Astrocyte of the cerebellum (primary cell): ENCODE measurements around the gene MRC2.

Experiments used
- DNase-seq: peaks from one replicate; pipeline ENCODE4 v3.0.0-alpha.2; 2011; ENCODE audit warnings: low read depth
- H3K4me3 ChIP-seq: 2 replicates; pipeline ENCODE4 v1.5.1; 2011; ENCODE audit warnings: mild to moderate bottlenecking, low read depth, low read length, moderate library complexity
- in situ Hi-C: cut with HindIII; loops from 2 replicates; pipeline ENCODE4 v1.10.0; 2017; ENCODE audit warnings: low sequenced_read_pairs
- TF ChIP-seq, protein P1 (sequence below): IDR thresholded peaks from 2 replicates; pipeline ENCODE4 v1.5.1; 2012; ENCODE audit warnings: low read length, low read depth, moderate library complexity, mild to moderate bottlenecking; ENCODE audit errors: missing control alignments

Gene MRC2

DNA sequence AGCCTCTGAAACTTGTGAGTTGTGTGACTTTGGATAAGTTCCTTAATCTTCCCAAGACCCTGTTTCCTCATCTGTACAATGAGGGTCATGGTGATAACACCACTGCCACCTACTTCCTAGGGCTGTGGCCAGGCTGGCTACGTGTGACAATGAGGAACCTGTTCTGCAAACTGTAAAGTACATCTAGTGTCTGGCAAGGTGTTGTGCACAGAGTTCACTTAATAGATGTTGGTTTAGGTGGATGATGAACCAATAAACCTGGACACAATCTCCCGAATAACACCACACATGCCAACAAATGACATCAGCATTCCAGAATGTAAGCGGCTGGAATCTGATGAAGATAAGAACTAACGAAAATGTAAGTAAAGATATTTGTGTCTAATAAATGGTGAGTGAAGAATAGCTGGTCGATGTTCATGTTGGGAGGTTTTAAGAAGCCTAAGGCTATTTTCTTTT, 98.3 kb downstream of the MRC2 start:
- in situ Hi-C loops: no loop called here
- TF ChIP-seq, protein P1, sequence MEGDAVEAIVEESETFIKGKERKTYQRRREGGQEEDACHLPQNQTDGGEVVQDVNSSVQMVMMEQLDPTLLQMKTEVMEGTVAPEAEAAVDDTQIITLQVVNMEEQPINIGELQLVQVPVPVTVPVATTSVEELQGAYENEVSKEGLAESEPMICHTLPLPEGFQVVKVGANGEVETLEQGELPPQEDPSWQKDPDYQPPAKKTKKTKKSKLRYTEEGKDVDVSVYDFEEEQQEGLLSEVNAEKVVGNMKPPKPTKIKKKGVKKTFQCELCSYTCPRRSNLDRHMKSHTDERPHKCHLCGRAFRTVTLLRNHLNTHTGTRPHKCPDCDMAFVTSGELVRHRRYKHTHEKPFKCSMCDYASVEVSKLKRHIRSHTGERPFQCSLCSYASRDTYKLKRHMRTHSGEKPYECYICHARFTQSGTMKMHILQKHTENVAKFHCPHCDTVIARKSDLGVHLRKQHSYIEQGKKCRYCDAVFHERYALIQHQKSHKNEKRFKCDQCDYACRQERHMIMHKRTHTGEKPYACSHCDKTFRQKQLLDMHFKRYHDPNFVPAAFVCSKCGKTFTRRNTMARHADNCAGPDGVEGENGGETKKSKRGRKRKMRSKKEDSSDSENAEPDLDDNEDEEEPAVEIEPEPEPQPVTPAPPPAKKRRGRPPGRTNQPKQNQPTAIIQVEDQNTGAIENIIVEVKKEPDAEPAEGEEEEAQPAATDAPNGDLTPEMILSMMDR: no peak
- H3K4me3 ChIP-seq: no peak overlapping the region
- DNase-seq: no peak

DNA sequence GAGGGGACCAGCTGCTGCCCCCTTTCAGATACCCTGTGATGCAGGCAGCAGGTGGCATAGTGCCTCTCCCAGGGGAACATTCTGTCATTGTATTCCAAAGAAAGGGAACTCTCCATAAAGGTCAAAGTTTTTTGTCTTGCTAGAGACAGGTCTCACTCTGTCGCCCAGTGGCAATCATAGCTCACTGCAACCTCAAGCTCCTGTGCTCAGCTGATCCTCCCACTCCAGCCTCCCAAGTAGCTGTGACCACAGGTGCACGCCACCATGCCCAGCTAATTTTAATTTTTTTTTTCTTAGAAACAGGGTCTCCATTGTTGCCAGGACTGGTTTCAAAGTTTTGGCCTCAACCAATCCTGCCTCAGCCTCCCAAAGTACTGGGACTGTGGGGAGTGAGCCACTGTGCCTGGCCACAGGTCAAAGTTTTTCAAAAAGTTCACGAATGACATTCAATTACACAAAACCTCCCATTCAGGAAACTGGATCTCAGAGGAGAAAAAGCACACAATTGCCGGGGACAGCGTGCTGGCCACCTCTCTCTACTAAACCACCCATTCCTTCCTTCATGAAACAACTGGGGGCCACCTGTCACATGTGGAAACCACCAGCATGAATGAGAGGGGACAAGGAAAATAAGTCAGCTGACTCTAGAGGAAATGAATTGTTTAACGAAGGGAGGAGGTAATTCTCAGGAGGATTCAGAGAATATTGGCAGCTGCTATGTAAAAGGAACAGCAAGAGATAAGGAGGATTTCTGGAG, 100.6 kb downstream of the MRC2 start:
- TF ChIP-seq, protein P1: peak; percentile 4
- DNase-seq: no peak
- in situ Hi-C loops: no loop called here
- no peak overlapping the region for H3K4me3 ChIP-seq

DNA sequence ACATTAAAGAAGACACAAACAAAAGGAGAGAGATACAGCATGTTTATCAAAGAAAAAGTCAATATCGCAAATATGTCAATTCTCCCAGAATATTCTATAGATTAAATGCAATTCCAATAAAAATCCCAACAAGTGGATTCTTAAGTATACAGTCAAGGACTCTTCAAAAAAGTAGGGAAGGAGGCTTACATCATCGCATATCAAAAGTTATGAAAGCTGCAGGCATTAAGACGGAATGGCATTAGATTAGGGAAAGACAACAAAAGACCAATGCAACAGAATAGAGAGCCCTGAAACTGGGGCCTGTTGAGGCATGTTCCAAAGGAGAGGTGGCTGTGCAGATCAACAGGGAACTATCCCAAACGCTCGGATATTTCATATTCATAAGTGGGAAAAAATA, 104.7 kb downstream of the MRC2 start:
- H3K4me3 ChIP-seq: no peak overlapping the region
- in situ Hi-C loops: no loop called here
- no peak for DNase-seq
- TF ChIP-seq, protein P1: no peak

DNA sequence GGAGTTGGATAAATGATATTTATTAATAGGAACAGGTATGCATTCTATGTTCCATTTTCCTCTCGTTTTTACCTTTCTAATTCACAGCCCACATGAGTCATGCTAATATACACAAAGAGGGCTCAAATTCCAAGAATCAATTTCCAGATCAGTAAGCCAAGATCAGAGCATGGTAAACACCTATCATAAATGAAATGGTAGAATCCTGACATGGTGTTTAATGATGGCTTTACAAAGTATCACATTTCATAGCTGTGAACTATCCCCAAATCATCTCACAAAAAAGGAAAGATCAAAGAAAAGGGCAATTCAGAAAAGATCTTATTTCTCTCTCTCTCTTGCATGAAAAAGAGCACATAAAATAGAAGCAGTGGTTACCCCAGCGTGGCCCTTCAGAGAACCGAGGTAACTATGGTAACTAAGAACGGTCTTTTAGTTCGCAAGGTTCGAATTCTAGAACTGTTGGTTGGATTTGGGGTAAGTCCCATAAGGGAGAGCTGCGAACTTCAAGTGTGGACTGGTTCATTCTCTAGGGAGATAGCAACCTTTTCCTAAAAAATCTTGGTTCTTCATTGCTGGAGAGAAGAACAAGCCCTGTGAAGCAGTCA, 107.7 kb downstream of the MRC2 start:
- DNase-seq: no peak
- TF ChIP-seq, protein P1: no peak
- in situ Hi-C loops: no loop called here

DNA sequence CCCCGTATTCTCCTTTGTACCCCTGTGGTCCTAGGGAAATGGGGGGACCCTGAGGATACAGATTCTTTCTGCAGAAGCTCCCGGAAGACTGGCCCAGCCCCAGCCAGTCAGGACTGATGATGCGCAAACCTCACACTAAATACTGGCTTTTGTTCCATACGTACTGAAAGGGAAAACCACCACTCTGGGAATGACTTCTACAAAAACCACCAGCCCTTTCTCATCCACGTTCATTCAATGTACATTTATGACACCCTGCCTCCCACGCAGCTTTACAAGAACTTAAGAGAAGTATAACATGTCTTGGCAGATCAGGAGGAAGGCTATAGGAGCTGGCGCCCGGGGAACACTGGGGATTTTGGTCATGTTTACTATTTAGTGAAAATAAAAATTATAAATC, 110.0 kb downstream of the MRC2 start:
- TF ChIP-seq, protein P1: no peak
- DNase-seq: no peak
- H3K4me3 ChIP-seq: no peak overlapping the region
- in situ Hi-C loops: no loop called here

More for the DNA sequence above, 107.7 kb downstream of the MRC2 start:
- H3K4me3 ChIP-seq: no peak overlapping the region

DNA sequence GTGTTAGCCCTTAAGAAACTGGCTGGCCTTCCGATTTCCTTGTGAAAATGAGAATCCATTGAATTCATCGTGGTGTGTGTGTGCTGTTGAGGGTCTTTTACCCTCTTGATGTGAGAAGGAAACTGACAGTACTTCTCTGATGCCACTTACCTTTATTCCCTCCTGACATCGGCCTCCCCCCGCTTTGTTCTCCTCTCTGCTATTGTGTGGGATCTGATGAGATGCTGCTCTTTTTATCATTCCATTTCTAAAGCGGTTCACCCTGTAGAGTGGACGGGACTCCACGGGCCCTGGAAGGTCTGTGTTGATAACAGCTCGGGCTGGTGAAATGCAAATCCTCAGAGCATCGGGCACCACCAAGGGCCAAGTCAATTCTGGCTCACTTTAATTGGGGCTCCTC, 110.8 kb downstream of the MRC2 start:
- DNase-seq: no peak
- TF ChIP-seq, protein P1: no peak
- no peak overlapping the region for H3K4me3 ChIP-seq
- in situ Hi-C loops: no loop called here
